T1000 (cell line): ENCODE data around the gene KCNMA1.

Source experiments
- DNase-seq: peaks from one replicate; lab custom pipeline; 2025; ENCODE audit warnings: mixed read lengths; lab: John Stamatoyannopoulos, UW

Gene KCNMA1

DNA sequence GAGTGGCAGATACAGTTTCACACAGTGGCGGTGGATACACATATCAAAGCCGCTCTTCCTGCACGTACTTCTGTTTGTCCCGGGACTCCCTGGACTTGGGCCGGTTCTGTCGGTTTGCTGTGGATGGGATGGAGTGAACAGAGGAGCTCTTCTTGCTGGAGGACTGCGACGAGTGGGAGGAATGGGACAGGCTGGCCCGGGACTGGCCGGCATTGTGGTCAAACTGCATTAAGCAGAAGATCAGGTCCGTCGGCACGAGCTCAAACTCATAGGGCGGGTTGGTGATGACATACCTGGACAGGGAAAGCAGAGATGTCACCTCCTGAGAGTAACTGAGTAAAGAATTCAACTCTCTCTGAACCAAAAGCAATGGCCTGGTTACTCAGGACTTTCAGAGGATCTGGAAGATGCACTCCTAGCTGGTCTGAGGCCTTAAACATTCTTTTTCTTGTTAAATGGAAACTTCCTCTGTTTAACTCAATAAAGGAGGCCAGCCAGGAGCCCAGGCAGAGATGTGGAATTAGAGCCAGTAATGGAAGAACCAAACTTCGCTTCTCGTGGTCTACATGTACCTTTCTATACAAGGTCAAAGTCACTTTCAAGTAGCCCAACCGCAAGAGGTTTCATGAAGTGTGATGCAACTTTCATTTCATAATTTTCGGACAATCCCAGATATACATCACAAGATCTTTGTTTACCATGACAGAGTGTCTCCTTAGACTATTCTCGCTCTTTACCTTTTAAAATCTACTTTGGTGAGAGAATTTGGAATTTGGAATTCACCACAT is 750.2 kb downstream of the KCNMA1 start:
- DNase-seq: no peak

DNA sequence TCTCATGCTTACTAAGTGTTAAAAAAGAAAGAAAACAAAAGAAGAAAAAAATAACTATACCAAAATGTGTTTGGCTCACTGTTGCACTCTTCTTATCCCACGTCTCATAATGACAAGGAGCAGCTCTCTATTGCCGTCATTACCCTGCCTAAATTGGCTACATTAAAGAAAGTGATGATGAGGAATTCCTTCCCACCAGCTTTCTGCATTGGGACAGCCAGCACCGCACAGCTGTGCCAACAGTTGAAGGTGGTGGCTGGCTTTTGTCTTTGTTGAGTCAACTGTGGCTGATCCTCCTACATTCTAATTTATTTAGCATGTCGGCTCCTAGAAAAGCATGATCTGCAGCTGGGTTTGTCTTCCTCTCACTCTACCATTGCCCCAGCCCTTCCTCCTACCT is 751.8 kb downstream of the KCNMA1 start:
- DNase-seq: no peak

DNA sequence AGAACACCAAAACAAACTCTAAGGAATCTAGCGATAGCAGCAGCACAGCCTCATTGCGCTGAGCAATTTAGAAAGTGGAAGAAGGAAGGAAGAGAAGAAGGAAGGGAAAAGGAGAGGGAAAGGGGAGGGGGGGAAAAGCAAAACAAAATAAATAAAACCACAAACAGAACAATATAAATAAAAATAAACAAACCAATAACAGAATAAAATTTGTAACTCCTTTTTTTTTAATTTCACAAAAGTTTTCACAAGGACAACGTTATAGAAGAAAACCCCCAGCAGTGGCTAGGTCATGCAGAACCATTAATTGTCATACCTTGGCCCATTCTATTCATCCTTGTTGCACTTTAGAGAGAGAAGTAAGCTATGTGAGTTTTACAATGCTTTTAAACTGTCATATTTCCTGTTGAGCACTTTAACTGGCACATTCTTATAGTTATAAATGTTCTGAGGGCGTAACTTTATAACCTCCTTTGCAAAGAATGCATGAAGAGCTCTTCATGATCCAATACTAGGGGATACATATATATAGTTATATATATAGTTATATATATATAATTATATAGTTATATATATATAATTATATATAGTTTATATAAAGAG is 752.8 kb downstream of the KCNMA1 start:
- DNase-seq: no peak

DNA sequence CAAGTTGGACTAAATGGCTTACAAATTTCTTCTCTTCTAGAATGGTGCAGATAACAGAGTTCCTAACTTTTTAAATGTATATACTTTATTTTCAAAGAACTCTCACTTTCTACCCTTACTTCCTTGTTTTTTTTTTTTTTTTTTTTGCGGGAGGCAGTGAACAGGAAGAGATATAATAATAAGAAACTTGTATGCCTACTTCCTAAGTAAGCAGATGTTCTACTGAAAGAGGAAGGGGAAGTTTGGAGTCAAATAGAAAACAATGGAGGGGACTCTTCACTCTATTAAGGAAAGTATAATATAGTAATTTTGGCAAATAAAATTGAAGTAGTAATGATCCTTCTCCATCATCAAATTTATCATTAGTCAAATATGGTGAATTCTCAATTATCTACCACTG is 754.0 kb downstream of the KCNMA1 start:
- DNase-seq: no peak

DNA sequence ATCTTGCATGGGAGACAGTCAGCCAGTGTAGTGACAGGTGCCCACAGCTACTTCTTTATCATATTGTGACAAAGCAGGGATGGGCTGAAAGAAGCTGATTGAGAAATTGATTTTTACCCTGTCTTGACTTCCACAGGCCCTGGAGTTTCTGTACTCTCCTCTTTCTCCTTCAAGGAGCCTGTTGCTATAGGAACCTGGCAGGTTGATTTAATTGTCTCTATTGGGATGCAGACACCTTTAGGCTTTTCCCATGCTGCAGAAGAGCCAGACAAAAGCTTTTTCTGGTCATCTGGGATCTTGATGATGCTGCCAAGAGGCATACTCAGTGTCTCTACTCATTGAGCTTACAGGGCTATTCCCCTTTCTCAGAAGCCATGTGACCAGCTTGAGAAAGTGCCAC is 754.8 kb downstream of the KCNMA1 start:
- no peak for DNase-seq

DNA sequence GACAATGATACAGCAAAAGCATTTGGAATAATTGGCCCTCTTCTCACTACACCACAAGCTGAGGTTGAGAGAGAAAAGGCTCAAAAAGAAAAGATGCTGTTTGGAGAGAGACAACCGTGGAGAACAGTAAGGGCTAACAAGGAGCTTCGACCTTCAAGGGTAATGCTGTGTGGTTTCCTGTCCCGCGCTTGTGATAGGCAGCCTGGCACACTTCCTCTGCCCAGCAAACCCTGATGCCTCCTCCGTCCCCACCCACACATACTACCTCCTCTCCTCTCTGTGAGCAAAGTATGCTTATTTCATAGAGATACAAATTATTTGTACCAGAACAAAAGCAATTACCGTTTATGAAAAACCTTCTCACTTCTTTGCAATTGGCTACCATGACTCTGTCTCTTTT is 755.4 kb downstream of the KCNMA1 start:
- DNase-seq: no peak

DNA sequence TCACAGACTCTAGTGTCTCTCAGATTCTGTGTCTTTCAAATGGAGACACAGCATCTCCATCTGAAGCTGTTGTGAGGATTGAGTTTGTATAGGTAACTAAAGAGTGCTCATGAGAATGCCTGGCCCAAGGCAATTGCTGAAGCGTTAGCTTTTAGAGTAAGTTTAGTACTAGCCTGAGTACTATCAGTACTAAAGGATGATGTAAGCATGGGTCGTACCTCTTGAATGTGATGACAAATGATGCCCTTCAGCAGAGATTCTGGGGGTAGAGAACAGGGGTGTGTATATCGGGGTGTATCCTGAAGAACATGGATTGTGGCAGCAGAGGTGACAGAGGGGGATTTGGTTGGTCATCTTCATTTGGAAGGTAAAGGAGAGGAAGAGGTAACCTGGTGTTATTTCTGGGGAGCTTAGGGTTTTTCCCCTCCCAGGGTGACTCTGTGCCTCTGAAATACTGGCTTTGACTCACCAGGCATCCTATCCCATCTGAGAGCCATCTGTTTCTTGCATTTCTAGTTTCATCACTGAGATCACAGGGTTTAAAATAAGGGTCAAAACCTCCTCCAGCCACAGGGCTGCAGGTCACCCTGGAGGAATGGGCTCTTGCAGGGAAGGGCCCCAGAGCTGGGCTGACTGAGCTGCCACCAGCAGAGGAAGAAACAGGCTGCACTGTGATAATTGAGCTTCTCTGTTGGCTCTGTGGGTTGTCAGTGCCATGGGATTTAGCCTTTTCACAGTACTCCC is 756.0 kb downstream of the KCNMA1 start:
- no peak for DNase-seq

DNA sequence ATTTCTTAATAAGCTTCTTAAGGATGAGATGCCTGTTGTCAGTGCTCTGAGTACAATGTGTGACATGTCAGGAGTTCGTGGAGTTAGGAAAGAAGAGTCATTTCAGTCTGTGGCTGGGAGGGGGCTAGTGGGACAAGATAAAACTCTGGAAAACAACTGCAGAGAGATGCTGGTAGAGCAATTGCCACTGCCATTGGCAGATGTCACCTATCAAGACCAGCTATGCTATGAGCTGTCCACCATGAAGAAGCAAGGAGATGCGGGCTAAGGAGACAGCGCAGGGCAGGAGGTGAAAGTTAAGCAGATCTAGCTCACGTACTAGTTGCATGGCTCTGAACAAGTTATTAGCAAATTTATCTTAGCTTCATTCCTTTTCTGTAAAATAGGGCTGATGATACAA is 756.7 kb downstream of the KCNMA1 start:
- DNase-seq: no peak

DNA sequence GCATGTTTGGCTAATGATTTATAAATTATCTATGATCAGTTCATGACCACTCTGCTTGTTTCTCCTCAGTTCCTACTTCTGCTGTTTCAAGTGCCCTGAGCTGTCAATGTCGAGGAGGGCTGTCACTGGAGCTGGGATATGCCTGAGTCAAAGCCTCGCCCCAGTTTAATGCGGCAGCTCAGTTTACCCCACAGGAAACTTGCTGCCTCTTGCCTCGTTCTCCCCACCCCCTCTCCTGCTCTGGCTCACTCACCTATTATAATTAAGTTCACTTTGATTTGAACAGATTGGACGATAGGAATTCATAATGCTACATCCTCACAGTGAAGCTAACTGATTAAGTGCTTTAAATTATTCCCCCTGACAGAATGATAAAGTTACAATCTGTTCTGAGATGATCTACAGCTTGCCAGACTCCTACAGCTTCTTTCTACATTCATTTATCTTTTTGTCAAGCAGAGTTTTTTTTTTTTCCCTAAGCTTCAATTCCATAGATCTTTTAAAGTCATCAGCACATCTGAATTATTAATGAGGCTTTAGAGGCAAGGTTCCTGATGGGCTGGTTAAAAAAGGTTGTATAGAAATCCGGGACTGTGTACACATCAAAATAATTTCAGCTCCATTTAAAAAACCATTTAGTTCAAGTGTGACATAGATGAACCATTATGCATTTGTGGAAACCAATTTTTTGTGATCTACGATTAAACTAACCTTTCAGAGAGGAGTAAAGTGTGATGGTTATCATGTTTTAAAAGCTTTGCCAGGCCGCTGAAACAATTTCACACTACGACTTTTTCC is 758.3 kb downstream of the KCNMA1 start:
- DNase-seq: no peak

DNA sequence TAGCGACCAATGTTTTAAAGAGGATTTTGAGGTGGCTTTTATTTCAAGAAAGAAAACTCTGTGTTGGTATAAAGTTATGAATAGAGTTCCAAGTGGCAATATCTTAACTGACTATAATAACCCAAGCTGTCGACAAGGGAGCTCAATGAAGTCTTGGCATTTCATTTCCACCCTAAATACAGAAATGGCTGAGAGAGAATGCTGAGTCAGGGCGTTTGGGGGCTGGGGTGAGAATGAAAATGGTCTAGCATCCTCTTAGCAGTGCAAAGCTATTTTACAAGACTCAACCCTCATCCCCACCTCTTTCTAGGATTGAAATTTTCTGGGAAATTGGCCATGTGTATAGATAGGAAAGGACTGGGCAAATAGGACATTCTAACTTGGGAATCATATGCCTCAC is 759.1 kb downstream of the KCNMA1 start:
- DNase-seq: no peak

DNA sequence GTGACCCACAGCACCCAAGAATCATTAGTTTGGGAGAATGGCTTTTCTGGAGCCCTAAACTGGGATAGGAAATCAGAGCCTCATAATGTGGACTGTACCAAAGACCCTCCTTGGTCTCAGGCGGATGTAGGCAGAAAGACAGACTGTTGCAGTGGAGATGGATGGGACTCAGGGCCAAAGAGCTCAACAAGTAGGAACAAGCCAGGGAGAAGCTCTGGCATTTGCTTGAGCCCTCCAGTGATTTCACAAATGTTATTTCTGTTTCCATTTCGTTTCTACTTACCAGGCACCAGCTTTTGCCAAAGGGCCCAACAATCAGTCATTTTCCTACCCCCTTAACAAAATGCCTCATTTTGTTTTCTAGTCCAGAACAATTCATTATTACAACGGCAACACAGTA is 762.7 kb downstream of the KCNMA1 start:
- DNase-seq: no peak

DNA sequence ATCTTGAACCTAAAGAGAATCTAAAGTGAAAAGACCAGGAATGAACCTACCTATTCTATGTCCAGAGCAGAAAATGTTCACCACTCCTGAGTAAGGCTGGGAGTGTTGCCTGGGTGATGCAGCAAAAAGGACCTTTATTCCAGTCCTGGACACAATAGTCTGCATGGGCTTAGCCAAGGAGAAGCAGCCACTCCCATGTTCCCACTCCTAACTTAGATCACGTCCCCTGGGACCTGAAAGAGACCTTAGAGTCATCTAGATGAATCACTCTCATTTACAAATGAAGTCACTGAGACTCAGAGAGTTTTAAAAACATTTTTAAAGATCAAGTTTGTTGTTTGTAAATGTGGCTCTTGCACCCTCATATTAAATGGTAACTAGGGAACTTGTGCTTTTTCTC is 763.4 kb downstream of the KCNMA1 start:
- DNase-seq: peak; percentile 8

DNA sequence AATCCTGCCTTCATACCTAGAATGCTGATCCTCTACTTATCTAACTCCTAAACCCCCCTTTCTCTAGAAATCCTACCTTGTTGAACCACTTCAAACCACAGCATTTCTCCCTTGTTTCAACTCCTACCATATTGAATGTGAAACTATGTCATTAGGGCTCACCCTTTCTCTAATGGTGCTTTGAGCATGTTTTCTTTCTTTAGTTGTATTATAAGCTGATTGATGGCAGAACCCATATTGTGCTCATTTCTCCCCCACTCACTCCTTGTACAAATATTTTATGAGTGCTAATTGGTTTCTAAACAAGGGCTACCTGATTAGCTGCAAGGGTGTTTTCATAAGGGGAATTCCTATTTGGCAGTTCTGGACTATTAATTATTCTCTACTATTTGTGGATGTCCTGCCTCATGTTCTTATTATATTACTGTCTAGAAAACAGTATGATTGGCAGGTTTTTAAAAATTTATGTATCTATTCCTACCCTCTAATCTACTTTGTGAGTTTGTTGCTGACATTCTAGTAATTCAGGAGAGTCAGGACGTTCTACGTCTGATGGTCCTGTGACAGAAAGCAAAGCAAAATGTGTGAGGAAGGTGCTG is 765.8 kb downstream of the KCNMA1 start:
- DNase-seq: no peak

DNA sequence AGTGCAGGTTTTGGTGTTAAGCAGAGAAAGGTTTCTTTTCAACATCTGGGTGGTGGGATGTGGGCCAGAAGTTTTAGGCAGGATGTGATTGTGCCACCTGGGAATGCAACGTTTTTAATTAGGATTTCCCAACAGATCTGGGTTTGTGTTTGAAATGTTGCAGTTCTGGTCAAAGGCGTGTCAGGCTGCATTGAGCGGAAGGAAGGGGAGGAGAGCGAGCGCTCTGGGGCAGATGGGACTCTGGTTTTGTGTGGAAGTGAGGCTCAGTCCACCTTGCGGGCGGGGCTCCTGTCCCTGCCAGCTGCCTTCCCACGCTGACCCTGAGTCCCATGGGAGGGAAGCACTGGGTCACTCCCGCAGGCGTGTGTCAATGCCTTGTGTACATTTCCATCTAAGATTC is 767.7 kb downstream of the KCNMA1 start:
- no peak for DNase-seq

DNA sequence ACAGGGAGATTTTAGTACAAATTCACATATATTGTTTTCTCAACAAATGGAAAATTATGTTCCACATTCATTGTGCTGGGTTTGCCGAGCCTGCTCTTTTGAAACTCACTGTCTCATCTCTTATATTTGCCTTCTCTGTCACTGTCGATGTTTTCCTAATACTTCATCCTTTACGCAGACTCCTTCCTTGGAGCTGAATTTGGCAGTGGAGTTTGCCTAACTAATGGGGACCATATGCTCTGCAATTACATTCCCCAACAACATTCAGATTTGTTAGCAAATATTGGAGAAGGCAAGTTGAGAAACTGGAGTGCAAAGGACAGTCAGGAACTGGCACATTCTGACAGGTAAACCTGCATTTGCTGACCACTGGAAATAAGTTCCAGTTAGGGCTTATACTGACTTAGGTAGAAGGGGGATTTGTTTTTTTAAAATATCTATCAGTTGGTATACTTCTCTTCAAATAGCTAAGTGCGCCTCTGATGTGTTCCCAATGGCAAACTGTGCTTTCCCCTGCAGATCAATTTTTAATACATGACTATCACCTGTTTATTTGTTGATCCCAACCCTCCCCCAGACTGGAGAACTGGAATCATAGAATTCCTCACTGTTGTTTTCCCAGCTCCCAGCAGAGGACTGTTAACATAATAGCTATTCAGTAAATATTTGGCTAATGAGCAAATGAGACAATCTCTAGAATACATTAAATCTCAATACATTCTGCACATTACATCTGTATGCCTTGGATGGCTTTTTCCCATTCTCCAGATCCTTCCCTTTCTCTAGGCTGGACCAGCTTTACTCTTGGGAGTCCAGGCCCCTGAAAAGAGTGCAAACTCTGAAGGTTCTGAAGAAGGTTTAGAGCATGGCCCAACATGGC is 769.3 kb downstream of the KCNMA1 start:
- DNase-seq: no peak

DNA sequence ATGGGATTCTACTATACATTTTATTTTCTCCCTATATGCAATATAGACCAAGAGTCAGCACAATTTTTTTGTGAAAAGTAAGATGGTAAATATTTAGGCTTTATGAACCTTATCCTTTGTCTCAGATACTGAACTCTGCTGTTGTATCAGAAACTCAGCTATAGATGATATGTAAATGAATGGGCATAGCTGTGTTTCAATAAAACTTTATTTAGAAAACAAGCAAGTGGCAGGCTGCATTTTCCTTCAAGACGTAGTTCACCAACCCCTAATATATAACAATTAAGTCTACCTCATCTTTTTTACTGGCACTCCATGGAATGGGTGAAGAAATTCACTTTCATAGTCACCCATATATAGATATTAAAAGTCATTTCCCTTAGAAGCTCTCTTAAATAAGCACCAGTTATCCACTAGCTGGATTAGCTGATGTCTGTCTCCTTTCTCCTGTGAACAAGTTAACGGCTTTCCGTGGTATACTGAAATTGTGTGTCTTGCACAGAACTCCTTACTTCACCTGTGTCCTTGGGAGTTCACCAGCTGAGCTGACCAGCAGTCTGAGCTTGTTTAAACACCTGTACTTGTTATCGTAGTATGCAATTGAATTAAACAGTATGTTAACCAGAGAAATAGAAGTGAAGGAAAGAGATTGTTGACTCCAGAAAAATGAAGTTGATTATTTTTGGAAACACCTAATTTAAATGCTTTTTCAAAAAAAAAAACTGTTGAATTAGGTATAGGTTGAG is 770.6 kb downstream of the KCNMA1 start:
- DNase-seq: no peak

DNA sequence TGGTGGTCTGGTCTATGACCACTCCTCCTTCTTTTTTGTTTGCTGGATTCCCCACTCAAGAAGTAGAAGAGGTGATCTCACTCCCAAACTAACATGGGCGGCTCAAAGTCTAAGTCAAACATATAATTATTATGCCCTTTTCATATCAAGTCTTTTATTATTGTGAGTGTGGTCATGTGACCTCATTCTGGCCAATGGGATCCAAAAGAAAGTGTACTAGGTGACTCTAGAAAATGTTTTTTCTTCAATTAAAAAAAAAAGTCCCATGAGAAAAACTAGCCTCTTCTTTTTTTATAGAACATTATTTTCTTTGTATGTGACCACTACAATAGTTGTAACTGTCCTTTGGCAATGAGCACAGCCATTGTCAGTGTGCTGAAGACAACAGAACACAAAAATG is 772.7 kb downstream of the KCNMA1 start:
- no peak for DNase-seq

DNA sequence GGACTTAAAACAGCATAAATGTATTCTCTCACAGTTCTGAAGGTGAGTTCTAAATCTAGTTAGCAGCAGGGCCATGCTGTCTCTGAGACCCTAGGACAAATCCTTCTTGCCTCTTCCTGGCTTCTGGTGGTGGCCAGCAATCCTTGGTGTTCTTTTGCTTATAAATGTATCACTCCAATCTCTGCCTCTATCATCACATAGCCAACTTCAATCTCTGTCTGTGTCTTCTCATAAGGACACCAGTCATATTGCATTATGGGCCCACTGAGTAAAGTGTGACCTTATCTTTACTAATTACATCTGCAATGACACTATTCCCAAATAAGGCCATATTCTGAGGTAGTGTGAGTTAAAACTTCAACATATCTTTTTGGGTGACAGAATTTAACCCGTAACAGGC is 778.9 kb downstream of the KCNMA1 start:
- no peak for DNase-seq

DNA sequence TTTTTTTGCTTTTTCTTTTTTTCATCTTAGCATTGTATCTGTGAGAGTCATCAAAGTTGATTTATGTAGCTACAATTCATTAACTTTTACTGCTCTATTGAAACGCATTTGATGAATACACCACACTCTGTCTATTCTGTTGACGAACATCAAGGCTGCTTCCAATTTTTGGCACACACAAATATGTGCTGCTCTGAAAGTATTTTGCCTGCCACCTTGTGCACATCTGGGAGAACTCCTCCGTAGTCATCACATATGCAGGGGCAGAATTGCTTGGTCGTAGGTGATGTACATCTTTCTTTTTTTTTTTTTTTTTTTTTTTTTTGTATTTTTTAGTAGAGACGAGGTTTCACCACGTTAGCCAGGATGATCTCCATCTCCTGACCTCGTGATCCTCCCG is 796.8 kb downstream of the KCNMA1 start:
- no peak for DNase-seq

DNA sequence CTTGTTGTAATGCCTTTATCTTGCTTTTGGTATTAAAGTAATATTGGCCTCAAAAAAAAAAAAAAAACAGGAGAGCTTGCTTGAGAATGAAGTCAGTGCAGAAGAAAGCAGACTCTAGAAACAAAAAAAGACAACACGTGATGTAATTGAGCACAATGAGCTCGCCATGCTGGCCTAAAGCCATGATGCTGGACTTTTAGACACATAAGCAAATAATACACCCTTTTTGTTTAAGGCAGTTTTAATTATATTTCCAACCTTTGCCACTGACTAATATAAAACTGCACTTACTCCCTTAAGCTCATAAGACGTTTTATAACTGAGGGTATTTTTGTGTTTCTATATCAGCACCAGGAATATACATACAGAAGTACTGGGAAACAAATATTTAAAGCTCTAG is 798.3 kb downstream of the KCNMA1 start:
- DNase-seq: no peak
